ENCODE results near the gene OVCH1. TPM values are rescaled to one million over a fixed set of nuclear protein-coding genes. Genes with fewer than 3 reads are reported as not detected.

OVCH1 gene
- total RNA-seq, 1 experiment from 2014 or later: not detected

DNA sequence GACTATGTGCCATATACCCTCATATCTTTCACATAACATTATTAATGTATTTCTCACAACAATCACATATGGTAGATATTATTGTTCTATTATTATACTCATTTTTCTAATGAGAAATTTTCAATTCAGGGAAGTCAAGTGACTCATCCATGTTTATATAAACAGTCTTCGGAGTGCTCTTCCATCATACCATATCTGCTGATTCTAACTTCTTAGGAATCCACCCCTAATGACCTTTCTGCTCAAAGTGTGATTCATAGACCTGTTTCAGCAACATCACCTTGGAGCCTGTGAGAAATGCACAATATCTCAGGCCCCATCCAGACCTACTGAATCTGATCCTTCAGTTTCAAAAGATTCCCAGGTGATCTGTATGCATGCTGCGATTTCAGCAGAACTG is 39.8 kb upstream of the OVCH1 start:
- intact Hi-C loops (cut with micrococcal nuclease; ENCODE audit: unreplicated experiment): no loop called here
- TF ChIP-seq, protein P1, sequence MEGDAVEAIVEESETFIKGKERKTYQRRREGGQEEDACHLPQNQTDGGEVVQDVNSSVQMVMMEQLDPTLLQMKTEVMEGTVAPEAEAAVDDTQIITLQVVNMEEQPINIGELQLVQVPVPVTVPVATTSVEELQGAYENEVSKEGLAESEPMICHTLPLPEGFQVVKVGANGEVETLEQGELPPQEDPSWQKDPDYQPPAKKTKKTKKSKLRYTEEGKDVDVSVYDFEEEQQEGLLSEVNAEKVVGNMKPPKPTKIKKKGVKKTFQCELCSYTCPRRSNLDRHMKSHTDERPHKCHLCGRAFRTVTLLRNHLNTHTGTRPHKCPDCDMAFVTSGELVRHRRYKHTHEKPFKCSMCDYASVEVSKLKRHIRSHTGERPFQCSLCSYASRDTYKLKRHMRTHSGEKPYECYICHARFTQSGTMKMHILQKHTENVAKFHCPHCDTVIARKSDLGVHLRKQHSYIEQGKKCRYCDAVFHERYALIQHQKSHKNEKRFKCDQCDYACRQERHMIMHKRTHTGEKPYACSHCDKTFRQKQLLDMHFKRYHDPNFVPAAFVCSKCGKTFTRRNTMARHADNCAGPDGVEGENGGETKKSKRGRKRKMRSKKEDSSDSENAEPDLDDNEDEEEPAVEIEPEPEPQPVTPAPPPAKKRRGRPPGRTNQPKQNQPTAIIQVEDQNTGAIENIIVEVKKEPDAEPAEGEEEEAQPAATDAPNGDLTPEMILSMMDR (conservative IDR thresholded peaks at IDR 0.05): no peak
- no peak for TF ChIP-seq EZH2 (IDR thresholded peaks at IDR 0.05; ENCODE audit: low read depth)
- no peak overlapping the region for H2AFZ ChIP-seq
- no peaks in the 10 kb centered on the region for H3K9me3 ChIP-seq (ENCODE audit: insufficient read depth, low read depth)
- H3K27ac ChIP-seq: peak overlapping the region; percentile 42; the same call in 1 of the 2 replicates
- H3K4me2 ChIP-seq: peak overlapping the region; percentile 17; the same call in 1 of the 2 replicates
- H3K27me3 ChIP-seq (ENCODE audit: insufficient read depth, low read depth): no peaks in the 10 kb centered on the region
- ChIA-PET CTCF (no interaction called here), POLR2A (ENCODE audit: unreplicated experiment) (no interaction called here)
- no peaks in the 10 kb centered on the region for H3K36me3 ChIP-seq (ENCODE audit: low read depth)
- H3K4me3 ChIP-seq: no peak overlapping the region
- H3K9me2 ChIP-seq (ENCODE audit: insufficient read depth): no peaks in the 10 kb centered on the region
- peaks cover 10% of the 10 kb centered on the region for H3K4me1 ChIP-seq (replicated peaks; ENCODE audit: insufficient read depth)
- peaks cover 8% of the 10 kb centered on the region; the same call in 1 of the 2 replicates for H3F3A ChIP-seq (ENCODE audit: insufficient read depth, low read depth)
- BruUV-seq (replicated peaks): no TSS peak
- no peaks in the 10 kb centered on the region for H3K79me2 ChIP-seq (ENCODE audit: low read depth)
- peak in 1 of 2 experiments; percentile 84 for DNase-seq
- H4K20me1 ChIP-seq (ENCODE audit: insufficient read depth): no peaks in the 10 kb centered on the region

DNA sequence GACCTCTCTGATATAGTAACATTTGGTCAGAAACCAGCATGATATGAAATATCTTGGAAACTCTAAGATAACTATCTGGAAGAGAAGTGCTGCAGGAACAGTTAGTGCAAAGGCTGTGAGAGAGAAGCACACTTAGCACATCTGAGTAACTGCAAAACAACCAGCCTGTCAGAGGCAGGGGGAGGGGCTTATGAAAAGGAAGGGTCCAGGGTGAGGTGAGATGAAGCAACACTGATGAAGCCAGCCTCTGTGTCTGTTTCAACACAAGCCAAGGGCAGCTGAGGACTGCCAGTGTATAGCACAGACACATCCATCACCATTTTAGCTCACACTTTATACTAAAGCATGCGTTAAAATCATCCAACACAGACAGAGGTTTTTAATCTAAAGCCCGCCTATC is 37.4 kb upstream of the OVCH1 start:
- no peak for DNase-seq
- no peak for TF ChIP-seq EZH2 (IDR thresholded peaks at IDR 0.05; ENCODE audit: low read depth)
- TF ChIP-seq, protein P1 (conservative IDR thresholded peaks at IDR 0.05): no peak
- H3K27ac ChIP-seq: no peak overlapping the region
- H2AFZ ChIP-seq: no peak overlapping the region
- no peaks in the 10 kb centered on the region for H3K27me3 ChIP-seq (ENCODE audit: insufficient read depth, low read depth)
- intact Hi-C loops (cut with micrococcal nuclease; ENCODE audit: unreplicated experiment): no loop called here
- H4K20me1 ChIP-seq (ENCODE audit: insufficient read depth): no peaks in the 10 kb centered on the region
- no TSS peak for BruUV-seq (replicated peaks)
- H3K9me2 ChIP-seq (ENCODE audit: insufficient read depth): no peaks in the 10 kb centered on the region
- ChIA-PET POLR2A (ENCODE audit: unreplicated experiment) (no interaction called here), CTCF (no interaction called here)
- peaks cover 8% of the 10 kb centered on the region; the same call in 1 of the 2 replicates for H3F3A ChIP-seq (ENCODE audit: insufficient read depth, low read depth)
- H3K4me3 ChIP-seq: no peak overlapping the region
- H3K79me2 ChIP-seq (ENCODE audit: low read depth): no peaks in the 10 kb centered on the region
- H3K36me3 ChIP-seq (ENCODE audit: low read depth): no peaks in the 10 kb centered on the region
- peaks cover 10% of the 10 kb centered on the region for H3K4me1 ChIP-seq (replicated peaks; ENCODE audit: insufficient read depth)
- H3K9me3 ChIP-seq (ENCODE audit: insufficient read depth, low read depth): no peaks in the 10 kb centered on the region
- H3K4me2 ChIP-seq: no peak overlapping the region

DNA sequence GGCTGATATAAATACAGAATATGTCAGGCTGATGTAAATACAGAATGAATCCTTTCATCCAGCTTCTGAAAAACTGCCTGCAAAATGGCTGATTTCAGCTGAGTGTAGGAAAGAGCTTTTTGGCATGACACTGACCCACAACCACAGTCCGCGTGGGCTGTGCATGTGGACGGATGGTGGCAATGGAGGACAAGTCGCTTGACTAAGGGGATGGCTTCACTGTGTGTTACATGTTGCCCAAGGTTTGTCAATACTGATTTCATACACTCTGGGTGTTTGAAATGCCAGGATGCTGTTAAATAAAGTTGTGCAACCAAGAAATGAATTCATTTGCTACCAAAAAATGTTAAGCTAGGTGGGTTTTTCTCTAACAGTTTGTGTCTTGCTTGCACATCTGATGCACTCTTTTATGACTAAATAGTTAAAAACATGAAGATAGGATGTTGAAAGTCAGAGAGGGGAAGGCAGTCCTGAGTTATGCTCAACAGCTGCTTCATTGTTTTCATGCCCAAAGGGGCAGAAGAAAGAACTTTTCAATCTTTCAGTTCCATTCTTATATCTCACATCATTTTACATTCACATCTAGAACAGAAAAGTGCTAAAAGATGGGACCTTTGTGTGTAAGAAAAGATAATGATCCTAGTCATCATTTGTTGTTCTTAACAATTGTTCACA is 36.5 kb upstream of the OVCH1 start:
- no peaks in the 10 kb centered on the region for H3K27me3 ChIP-seq (ENCODE audit: insufficient read depth, low read depth)
- H3K79me2 ChIP-seq (ENCODE audit: low read depth): no peaks in the 10 kb centered on the region
- H3F3A ChIP-seq (ENCODE audit: insufficient read depth, low read depth): peaks cover 8% of the 10 kb centered on the region; the same call in 1 of the 2 replicates
- ChIA-PET CTCF (no interaction called here), POLR2A (ENCODE audit: unreplicated experiment) (no interaction called here)
- H3K36me3 ChIP-seq (ENCODE audit: low read depth): no peaks in the 10 kb centered on the region
- peaks cover 10% of the 10 kb centered on the region for H3K4me1 ChIP-seq (replicated peaks; ENCODE audit: insufficient read depth)
- H4K20me1 ChIP-seq (ENCODE audit: insufficient read depth): no peaks in the 10 kb centered on the region
- no peak overlapping the region for H3K4me3 ChIP-seq
- DNase-seq: no peak
- H3K27ac ChIP-seq: no peak overlapping the region
- intact Hi-C loops (cut with micrococcal nuclease; ENCODE audit: unreplicated experiment): no loop called here
- H2AFZ ChIP-seq: no peak overlapping the region
- H3K9me3 ChIP-seq (ENCODE audit: insufficient read depth, low read depth): no peaks in the 10 kb centered on the region
- no peaks in the 10 kb centered on the region for H3K9me2 ChIP-seq (ENCODE audit: insufficient read depth)
- no TSS peak for BruUV-seq (replicated peaks)
- H3K4me2 ChIP-seq: no peak overlapping the region
- TF ChIP-seq EZH2 (IDR thresholded peaks at IDR 0.05; ENCODE audit: low read depth): no peak
- TF ChIP-seq, protein P1 (conservative IDR thresholded peaks at IDR 0.05): no peak

All from PC-9 (cell line).